ENCODE measurements around the gene POLR3G. TPM values are rescaled to one million over a fixed set of nuclear protein-coding genes. Genes with fewer than 3 reads are reported as not detected.

The POLR3G gene
- total and polyA plus RNA-seq, 2 of the 13 experiments (the other 11 are each of a cell fraction or from before 2014, with no cell fraction given) = 1.2 to 7.3 TPM

DNA sequence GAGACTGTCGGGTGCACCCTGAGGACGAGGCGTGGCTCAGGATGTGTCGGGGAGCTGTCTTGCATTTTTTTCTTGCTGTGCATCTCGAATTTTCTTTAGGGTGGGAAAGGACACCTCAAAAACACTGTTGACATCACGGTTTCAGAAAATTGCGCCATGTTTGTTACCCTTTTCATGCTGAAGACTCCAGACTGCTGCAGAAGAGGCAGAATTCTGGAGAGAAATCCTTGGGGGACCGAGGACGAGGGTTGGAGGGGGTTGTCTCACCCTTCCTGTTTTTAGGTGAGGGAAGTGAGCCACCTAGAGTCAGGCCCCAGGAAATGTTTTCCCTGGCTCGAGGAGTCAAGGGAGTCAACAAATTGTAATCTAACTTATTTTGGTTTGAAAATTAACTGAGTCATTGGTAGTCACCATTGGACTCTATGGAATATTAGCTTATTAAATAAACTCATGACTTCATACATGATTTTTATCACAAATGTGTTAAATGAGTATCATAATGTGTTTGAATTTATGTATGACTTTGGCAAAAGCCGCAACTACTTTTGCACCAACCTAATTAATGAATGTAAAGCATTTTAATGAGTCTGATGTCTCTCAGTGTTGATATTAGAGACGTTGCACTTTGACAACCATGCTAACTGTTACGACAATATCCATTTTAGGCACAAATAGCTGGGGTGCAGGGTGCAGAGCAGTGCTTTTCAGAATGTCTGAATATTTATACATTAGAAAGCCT, 55.4 kb downstream of the POLR3G start (continued):
- no peak for TF ChIP-seq TRIM24 (CRISPR knock-in tag; IDR thresholded peaks at IDR 0.05)
- TF ChIP-seq JUNB (CRISPR knock-in tag; IDR thresholded peaks at IDR 0.05; ENCODE audit: borderline replicate concordance) = no peak
- no peak for TF ChIP-seq ZEB1 (IDR thresholded peaks at IDR 0.05; ENCODE audit: insufficient replicate concordance, low read depth)
- TF ChIP-seq KDM5A (IDR thresholded peaks at IDR 0.05; ENCODE audit: borderline replicate concordance, low read length) = peak; percentile 68; the same call in 1 of the 2 replicates
- TF ChIP-seq ZNF3 (CRISPR knock-in tag; IDR thresholded peaks at IDR 0.05) = no peak
- TF ChIP-seq, protein P1, sequence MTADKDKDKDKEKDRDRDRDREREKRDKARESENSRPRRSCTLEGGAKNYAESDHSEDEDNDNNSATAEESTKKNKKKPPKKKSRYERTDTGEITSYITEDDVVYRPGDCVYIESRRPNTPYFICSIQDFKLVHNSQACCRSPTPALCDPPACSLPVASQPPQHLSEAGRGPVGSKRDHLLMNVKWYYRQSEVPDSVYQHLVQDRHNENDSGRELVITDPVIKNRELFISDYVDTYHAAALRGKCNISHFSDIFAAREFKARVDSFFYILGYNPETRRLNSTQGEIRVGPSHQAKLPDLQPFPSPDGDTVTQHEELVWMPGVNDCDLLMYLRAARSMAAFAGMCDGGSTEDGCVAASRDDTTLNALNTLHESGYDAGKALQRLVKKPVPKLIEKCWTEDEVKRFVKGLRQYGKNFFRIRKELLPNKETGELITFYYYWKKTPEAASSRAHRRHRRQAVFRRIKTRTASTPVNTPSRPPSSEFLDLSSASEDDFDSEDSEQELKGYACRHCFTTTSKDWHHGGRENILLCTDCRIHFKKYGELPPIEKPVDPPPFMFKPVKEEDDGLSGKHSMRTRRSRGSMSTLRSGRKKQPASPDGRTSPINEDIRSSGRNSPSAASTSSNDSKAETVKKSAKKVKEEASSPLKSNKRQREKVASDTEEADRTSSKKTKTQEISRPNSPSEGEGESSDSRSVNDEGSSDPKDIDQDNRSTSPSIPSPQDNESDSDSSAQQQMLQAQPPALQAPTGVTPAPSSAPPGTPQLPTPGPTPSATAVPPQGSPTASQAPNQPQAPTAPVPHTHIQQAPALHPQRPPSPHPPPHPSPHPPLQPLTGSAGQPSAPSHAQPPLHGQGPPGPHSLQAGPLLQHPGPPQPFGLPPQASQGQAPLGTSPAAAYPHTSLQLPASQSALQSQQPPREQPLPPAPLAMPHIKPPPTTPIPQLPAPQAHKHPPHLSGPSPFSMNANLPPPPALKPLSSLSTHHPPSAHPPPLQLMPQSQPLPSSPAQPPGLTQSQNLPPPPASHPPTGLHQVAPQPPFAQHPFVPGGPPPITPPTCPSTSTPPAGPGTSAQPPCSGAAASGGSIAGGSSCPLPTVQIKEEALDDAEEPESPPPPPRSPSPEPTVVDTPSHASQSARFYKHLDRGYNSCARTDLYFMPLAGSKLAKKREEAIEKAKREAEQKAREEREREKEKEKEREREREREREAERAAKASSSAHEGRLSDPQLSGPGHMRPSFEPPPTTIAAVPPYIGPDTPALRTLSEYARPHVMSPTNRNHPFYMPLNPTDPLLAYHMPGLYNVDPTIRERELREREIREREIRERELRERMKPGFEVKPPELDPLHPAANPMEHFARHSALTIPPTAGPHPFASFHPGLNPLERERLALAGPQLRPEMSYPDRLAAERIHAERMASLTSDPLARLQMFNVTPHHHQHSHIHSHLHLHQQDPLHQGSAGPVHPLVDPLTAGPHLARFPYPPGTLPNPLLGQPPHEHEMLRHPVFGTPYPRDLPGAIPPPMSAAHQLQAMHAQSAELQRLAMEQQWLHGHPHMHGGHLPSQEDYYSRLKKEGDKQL (CRISPR knock-in tag; IDR thresholded peaks at IDR 0.05; ENCODE audit: low read depth) = no peak
- no peak for TF ChIP-seq ZNF121 (CRISPR knock-in tag; IDR thresholded peaks at IDR 0.05)
- TF ChIP-seq, protein P2, sequence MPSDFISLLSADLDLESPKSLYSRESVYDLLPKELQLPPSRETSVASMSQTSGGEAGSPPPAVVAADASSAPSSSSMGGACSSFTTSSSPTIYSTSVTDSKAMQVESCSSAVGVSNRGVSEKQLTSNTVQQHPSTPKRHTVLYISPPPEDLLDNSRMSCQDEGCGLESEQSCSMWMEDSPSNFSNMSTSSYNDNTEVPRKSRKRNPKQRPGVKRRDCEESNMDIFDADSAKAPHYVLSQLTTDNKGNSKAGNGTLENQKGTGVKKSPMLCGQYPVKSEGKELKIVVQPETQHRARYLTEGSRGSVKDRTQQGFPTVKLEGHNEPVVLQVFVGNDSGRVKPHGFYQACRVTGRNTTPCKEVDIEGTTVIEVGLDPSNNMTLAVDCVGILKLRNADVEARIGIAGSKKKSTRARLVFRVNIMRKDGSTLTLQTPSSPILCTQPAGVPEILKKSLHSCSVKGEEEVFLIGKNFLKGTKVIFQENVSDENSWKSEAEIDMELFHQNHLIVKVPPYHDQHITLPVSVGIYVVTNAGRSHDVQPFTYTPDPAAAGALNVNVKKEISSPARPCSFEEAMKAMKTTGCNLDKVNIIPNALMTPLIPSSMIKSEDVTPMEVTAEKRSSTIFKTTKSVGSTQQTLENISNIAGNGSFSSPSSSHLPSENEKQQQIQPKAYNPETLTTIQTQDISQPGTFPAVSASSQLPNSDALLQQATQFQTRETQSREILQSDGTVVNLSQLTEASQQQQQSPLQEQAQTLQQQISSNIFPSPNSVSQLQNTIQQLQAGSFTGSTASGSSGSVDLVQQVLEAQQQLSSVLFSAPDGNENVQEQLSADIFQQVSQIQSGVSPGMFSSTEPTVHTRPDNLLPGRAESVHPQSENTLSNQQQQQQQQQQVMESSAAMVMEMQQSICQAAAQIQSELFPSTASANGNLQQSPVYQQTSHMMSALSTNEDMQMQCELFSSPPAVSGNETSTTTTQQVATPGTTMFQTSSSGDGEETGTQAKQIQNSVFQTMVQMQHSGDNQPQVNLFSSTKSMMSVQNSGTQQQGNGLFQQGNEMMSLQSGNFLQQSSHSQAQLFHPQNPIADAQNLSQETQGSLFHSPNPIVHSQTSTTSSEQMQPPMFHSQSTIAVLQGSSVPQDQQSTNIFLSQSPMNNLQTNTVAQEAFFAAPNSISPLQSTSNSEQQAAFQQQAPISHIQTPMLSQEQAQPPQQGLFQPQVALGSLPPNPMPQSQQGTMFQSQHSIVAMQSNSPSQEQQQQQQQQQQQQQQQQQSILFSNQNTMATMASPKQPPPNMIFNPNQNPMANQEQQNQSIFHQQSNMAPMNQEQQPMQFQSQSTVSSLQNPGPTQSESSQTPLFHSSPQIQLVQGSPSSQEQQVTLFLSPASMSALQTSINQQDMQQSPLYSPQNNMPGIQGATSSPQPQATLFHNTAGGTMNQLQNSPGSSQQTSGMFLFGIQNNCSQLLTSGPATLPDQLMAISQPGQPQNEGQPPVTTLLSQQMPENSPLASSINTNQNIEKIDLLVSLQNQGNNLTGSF (CRISPR knock-in tag; IDR thresholded peaks at IDR 0.05) = no peak
- TF ChIP-seq MIXL1 (CRISPR knock-in tag; IDR thresholded peaks at IDR 0.05) = no peak
- TF ChIP-seq ZMYM2 (CRISPR knock-in tag; IDR thresholded peaks at IDR 0.05) = 0 out of 2 replicates have a peak, but pooled peaks have one; percentile 9
- TF ChIP-seq MEIS2 (CRISPR knock-in tag; IDR thresholded peaks at IDR 0.05) = no peak
- TF ChIP-seq SALL1 (CRISPR knock-in tag; IDR thresholded peaks at IDR 0.05) = no peak
- TF ChIP-seq RAD21 (CRISPR knock-in tag; IDR thresholded peaks at IDR 0.05) = peak; percentile 69
- no peak for TF ChIP-seq ZNF619 (CRISPR knock-in tag; IDR thresholded peaks at IDR 0.05)
- no peak for TF ChIP-seq MLLT10 (CRISPR knock-in tag; IDR thresholded peaks at IDR 0.05)
- TF ChIP-seq ZFP82 (CRISPR knock-in tag; IDR thresholded peaks at IDR 0.05; ENCODE audit: borderline replicate concordance) = no peak
- TF ChIP-seq STAG1 (CRISPR knock-in tag; IDR thresholded peaks at IDR 0.05) = peak; percentile 71
- peak; percentile 81 for TF ChIP-seq ZNF501 (CRISPR knock-in tag; IDR thresholded peaks at IDR 0.05)
- no peak for TF ChIP-seq MAZ (IDR thresholded peaks at IDR 0.05; ENCODE audit: borderline replicate concordance, low read depth, low read length)
- peak; percentile 4; the same call in 1 of the 2 replicates for TF ChIP-seq MAZ (CRISPR knock-in tag; IDR thresholded peaks at IDR 0.05; ENCODE audit: low read depth)
- TF ChIP-seq TCF12 (IDR thresholded peaks at IDR 0.05) = no peak
- TF ChIP-seq TCF12 (CRISPR knock-in tag; IDR thresholded peaks at IDR 0.05) = no peak

Measured in HepG2 (cell line).